ENCODE data around the gene UBE2J1. TPM values are rescaled to one million over a fixed set of nuclear protein-coding genes. Genes with fewer than 3 reads are reported as not detected.

The UBE2J1 gene
- total and polyA plus RNA-seq, 2 donors (not counting 3 experiments of a cell fraction or from before 2014, with no cell fraction given): 44.4 to 96.6 TPM

DNA sequence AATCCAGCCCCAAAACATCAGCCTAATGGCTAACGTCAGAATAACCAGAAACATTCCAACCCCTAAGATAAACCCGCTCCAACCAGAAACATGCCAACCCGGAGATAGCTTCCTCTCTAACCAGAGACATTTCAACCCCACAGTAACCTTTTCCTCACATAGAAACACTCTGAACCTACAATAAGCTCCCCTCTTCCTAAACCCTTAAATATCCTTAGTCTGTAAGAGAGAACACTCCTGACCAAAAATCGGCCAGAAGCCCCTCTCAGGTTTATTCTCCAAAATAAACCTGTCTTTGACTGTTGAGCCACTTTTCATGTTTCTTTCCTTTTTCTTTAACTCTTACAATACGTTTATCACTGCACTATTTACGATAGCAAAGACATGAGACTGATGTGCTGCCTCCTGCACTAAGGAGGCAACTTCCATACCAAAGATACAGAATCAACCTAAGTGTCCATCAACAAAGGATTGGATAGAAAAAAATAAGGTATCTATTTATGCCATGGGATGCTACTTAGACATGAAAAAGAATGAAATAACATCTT is 32.4 kb downstream of the UBE2J1 start:
- Histone ChIP-seq H3K36me3 (ENCODE audit: control insufficient read depth in 2 of 2, extremely low read depth in 1 of 2, insufficient read depth in 2 of 2, low read length in 2 of 2) (no peaks in the 10 kb centered on the region), H3K27me3 (ENCODE audit: control insufficient read depth in 2 of 2, insufficient read depth in 2 of 2, low read length in 2 of 2) (no peaks in the 10 kb centered on the region), H4K20me1 (replicated peaks; ENCODE audit: control insufficient read depth, extremely low read depth, insufficient read depth, low read length) (no peaks in the 10 kb centered on the region), H3K4me1 (ENCODE audit: control insufficient read depth, extremely low read depth, insufficient read depth, low read length) (peaks cover 25% of the 10 kb centered on the region), H3K4me2 (ENCODE audit: insufficient read depth, low read length) (no peak overlapping the region), H3K4me3 (replicated peaks in 1 of 3; ENCODE audit: insufficient read depth in 1 of 3, low read depth in 1 of 3, low read length in 3 of 3) (no peak overlapping the region), H3K9me1 (replicated peaks; ENCODE audit: control insufficient read depth, extremely low read depth, insufficient read depth, low read length) (no peaks in the 10 kb centered on the region), H3K9me3 (replicated peaks; ENCODE audit: control insufficient read depth, insufficient read depth, low read length) (no peaks in the 10 kb centered on the region), H3K27ac (ENCODE audit: insufficient read depth, low read depth, low read length) (no peak overlapping the region), H2AFZ (ENCODE audit: low read depth, low read length) (no peak overlapping the region), H3K79me2 (ENCODE audit: control insufficient read depth, insufficient read depth, low read length) (no peaks in the 10 kb centered on the region), H3K9ac (replicated peaks; ENCODE audit: extremely low read depth, insufficient read depth, low read length) (no peak overlapping the region)
- DNase-seq (ENCODE audit: low read depth, low spot score): no peak
- FAIRE-seq: no peak
- dilution Hi-C loops (cut with MboI; ENCODE audit: extremely low pct_ligation_motif_present, low sequenced_read_pairs): no loop called here
- BruUV-seq (replicated peaks): no TSS peak
- TF ChIP-seq, protein P1, sequence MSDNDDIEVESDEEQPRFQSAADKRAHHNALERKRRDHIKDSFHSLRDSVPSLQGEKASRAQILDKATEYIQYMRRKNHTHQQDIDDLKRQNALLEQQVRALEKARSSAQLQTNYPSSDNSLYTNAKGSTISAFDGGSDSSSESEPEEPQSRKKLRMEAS (IDR thresholded peaks at IDR 0.05; ENCODE audit: insufficient read depth, insufficient read length): no peak
- TF ChIP-seq, protein P2, sequence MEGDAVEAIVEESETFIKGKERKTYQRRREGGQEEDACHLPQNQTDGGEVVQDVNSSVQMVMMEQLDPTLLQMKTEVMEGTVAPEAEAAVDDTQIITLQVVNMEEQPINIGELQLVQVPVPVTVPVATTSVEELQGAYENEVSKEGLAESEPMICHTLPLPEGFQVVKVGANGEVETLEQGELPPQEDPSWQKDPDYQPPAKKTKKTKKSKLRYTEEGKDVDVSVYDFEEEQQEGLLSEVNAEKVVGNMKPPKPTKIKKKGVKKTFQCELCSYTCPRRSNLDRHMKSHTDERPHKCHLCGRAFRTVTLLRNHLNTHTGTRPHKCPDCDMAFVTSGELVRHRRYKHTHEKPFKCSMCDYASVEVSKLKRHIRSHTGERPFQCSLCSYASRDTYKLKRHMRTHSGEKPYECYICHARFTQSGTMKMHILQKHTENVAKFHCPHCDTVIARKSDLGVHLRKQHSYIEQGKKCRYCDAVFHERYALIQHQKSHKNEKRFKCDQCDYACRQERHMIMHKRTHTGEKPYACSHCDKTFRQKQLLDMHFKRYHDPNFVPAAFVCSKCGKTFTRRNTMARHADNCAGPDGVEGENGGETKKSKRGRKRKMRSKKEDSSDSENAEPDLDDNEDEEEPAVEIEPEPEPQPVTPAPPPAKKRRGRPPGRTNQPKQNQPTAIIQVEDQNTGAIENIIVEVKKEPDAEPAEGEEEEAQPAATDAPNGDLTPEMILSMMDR (IDR thresholded peaks at IDR 0.05; ENCODE audit: extremely low read depth in 1 of 2, insufficient read depth in 1 of 2, low read depth in 1 of 2, low read length in 2 of 2): no peak
- TF ChIP-seq POLR2A (IDR thresholded peaks at IDR 0.05; ENCODE audit: low read depth, low read length) (no peak), MYC (IDR thresholded peaks at IDR 0.05; ENCODE audit: low read depth, low read length) (no peak)
- intact Hi-C loops (cut with micrococcal nuclease): no loop called here
- POLR2A ChIA-PET: no interaction called here
- CTCF ChIA-PET: interaction anchor here (1.3 kb wide), 1 partner anchor 8 kb away, joined by 4 read pairs; no protein-coding TSS in a partner anchor

DNA sequence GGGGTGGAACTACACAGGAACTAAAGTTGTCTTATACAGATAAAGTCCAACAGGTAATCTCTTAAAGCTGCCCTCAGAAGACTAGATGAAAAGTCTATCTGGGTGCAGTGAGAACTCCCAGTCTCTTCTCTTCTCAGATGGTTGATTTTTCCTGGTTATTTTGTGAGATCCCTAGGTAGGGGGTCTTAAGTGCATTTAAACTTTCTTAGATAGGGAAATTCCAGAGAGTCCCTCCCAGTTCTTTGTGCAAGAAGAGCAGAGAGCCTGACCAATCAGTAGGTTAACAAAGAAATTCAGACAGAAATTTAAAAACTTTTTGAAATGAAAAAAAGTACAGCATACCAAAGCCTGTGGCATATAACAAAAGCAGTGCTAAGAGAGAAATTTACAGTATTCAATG is 35.5 kb downstream of the UBE2J1 start:
- H3K4me3 ChIP-seq (replicated peaks in 1 of 3; ENCODE audit: insufficient read depth in 1 of 3, low read depth in 1 of 3, low read length in 3 of 3): no peak overlapping the region
- no peaks in the 10 kb centered on the region for H3K27me3 ChIP-seq (ENCODE audit: control insufficient read depth in 2 of 2, insufficient read depth in 2 of 2, low read length in 2 of 2)
- dilution Hi-C loops (cut with MboI; ENCODE audit: extremely low pct_ligation_motif_present, low sequenced_read_pairs): no loop called here
- H3K36me3 ChIP-seq (ENCODE audit: control insufficient read depth in 2 of 2, extremely low read depth in 1 of 2, insufficient read depth in 2 of 2, low read length in 2 of 2): peaks cover 0 to 3% of the 10 kb centered on the region in 2 experiments
- no TSS peak for BruUV-seq (replicated peaks)
- H4K20me1 ChIP-seq (replicated peaks; ENCODE audit: control insufficient read depth, extremely low read depth, insufficient read depth, low read length): no peaks in the 10 kb centered on the region
- no peak overlapping the region for H2AFZ ChIP-seq (ENCODE audit: low read depth, low read length)
- no peak overlapping the region for H3K4me2 ChIP-seq (ENCODE audit: insufficient read depth, low read length)
- H3K9ac ChIP-seq (replicated peaks; ENCODE audit: extremely low read depth, insufficient read depth, low read length): no peak overlapping the region
- no peaks in the 10 kb centered on the region for H3K79me2 ChIP-seq (ENCODE audit: control insufficient read depth, insufficient read depth, low read length)
- no peaks in the 10 kb centered on the region for H3K9me1 ChIP-seq (replicated peaks; ENCODE audit: control insufficient read depth, extremely low read depth, insufficient read depth, low read length)
- H3K4me1 ChIP-seq (ENCODE audit: control insufficient read depth, extremely low read depth, insufficient read depth, low read length): peaks cover 13% of the 10 kb centered on the region
- intact Hi-C loops (cut with micrococcal nuclease): no loop called here
- TF ChIP-seq GATA2 (IDR thresholded peaks at IDR 0.05; ENCODE audit: insufficient read depth, insufficient read length, low read depth, low read length) (no peak), MYC (IDR thresholded peaks at IDR 0.05; ENCODE audit: low read depth, low read length) (no peak), FOS (IDR thresholded peaks at IDR 0.05; ENCODE audit: borderline replicate concordance, insufficient read depth, low read length) (no peak), POLR2A (IDR thresholded peaks at IDR 0.05; ENCODE audit: low read depth, low read length) (no peak), EZH2 (IDR thresholded peaks at IDR 0.05; ENCODE audit: borderline replicate concordance, low read depth, low read length, severe bottlenecking) (no peak), JUN (IDR thresholded peaks at IDR 0.05; ENCODE audit: borderline replicate concordance, insufficient read depth, insufficient read length, low read depth) (no peak), POLR2AphosphoS5 (IDR thresholded peaks at IDR 0.05; ENCODE audit: insufficient read depth, low read depth, low read length) (no peak)
- TF ChIP-seq, protein P1 (IDR thresholded peaks at IDR 0.05; ENCODE audit: insufficient read depth, insufficient read length): no peak
- TF ChIP-seq, protein P2 (IDR thresholded peaks at IDR 0.05; ENCODE audit: extremely low read depth in 1 of 2, insufficient read depth in 1 of 2, low read depth in 1 of 2, low read length in 2 of 2): no peak
- no peaks in the 10 kb centered on the region for H3K9me3 ChIP-seq (replicated peaks; ENCODE audit: control insufficient read depth, insufficient read depth, low read length)
- POLR2A ChIA-PET: no interaction called here
- no peak overlapping the region for H3K27ac ChIP-seq (ENCODE audit: insufficient read depth, low read depth, low read length)
- FAIRE-seq: no peak
- no peak for DNase-seq (ENCODE audit: low read depth, low spot score)
- CTCF ChIA-PET: interaction anchor here (0.6 to 1.1 kb wide), 2 partner anchors 50 to 345 kb away, joined by 3 to 4 read pairs; no protein-coding TSS in a partner anchor

Data from endothelial cell of umbilical vein (primary cell).